Naive thymus-derived CD4-positive, alpha-beta T cell (primary cell): Measurements from ENCODE around the gene TMEM8B. TPM values are rescaled to one million over a fixed set of nuclear protein-coding genes. Genes with fewer than 3 reads are reported as not detected.
A peak's percentile ranks its signal among the peaks of the same experiment; 100 is the strongest.

Experiments
- ATAC-seq: fragments of 150-1000 bp; cut with Tn5 transposase; 2 replicates; pipeline ENCODE4 v1.10.0; 2021; ENCODE audit warnings: mild to moderate bottlenecking, moderate library complexity
- CTCF ChIA-PET: fragments of 350-600 bp; sonication (Branson Sonifier 250); formaldehyde crosslinking; loops from one replicate; lab custom pipeline; 2021; ENCODE audit warnings: antibody characterized with exemption; lab: Charles Lee
- POLR2A ChIA-PET: fragments of 350-600 bp; sonication (Branson Sonifier 250); formaldehyde crosslinking; loops from one replicate; lab custom pipeline; 2021; ENCODE audit warnings: antibody characterized with exemption, inconsistent platforms; lab: Charles Lee
- DNase-seq, 9 donors: peaks; one replicate each; pipeline versions ENCODE4 v3.0.0 to v3.0.0-alpha.2; 2020 to 2022; ENCODE audit warnings: mixed read lengths in 1 of 9
- H3K27ac ChIP-seq: one replicate; pipeline ENCODE4 v1.7.0; 2013; ENCODE audit warnings: mild to moderate bottlenecking, low read depth, low read length, moderate library complexity
- H3K27me3 ChIP-seq, 2 donors: one replicate each; pipeline ENCODE4 v1.7.0; 2013; ENCODE audit warnings: low read length in 2 of 2, mild to moderate bottlenecking in 2 of 2, moderate library complexity in 2 of 2; ENCODE audit not compliant: control insufficient read depth in 2 of 2, insufficient read depth in 2 of 2
- H3K36me3 ChIP-seq, 3 experiments: 1 replicate in 2 of 3; 2 replicates in 1 of 3; pipeline ENCODE4 v1.7.0; 2013; ENCODE audit warnings: low read length in 3 of 3, mild to moderate bottlenecking in 3 of 3, moderate library complexity in 1 of 3; ENCODE audit not compliant: insufficient read depth in 3 of 3, control insufficient read depth in 2 of 3
- H3K4me1 ChIP-seq, 2 donors: one replicate each; pipeline ENCODE4 v1.7.0; 2013; ENCODE audit warnings: low read length in 2 of 2, mild to moderate bottlenecking in 2 of 2, moderate library complexity in 1 of 2; ENCODE audit not compliant: control insufficient read depth in 2 of 2, insufficient read depth in 2 of 2
- H3K4me3 ChIP-seq: 2 replicates; pipeline ENCODE4 v1.7.0; 2013; ENCODE audit warnings: mild to moderate bottlenecking, low read length
- H3K9me3 ChIP-seq, 3 experiments: 1 replicate in 2 of 3; 2 replicates in 1 of 3; pipeline ENCODE4 v1.7.0; 2013; ENCODE audit warnings: low read length in 3 of 3; ENCODE audit not compliant: control insufficient read depth in 2 of 3
- H3K27ac Mint-ChIP-seq, 9 donors: one replicate each; pipeline ENCODE4 v1.8.0; 2020 to 2022; ENCODE audit warnings: mixed read lengths in 9 of 9, mild to moderate bottlenecking in 8 of 9, moderate library complexity in 5 of 9, inconsistent platforms in 2 of 9
- H3K27me3 Mint-ChIP-seq, 5 donors: one replicate each; pipeline ENCODE4 v1.8.0; 2021 to 2022; ENCODE audit warnings: mixed read lengths in 5 of 5, mild to moderate bottlenecking in 1 of 5
- H3K36me3 Mint-ChIP-seq, 5 donors: one replicate each; pipeline ENCODE4 v1.8.0; 2020 to 2022; ENCODE audit warnings: mixed read lengths in 5 of 5, mild to moderate bottlenecking in 3 of 5, inconsistent platforms in 1 of 5
- H3K4me1 Mint-ChIP-seq, 7 donors: one replicate each; pipeline ENCODE4 v1.8.0; 2020 to 2022; ENCODE audit warnings: mixed read lengths in 7 of 7, mild to moderate bottlenecking in 3 of 7, inconsistent platforms in 1 of 7
- H3K4me3 Mint-ChIP-seq, 10 donors: one replicate each; pipeline ENCODE4 v1.8.0; 2020 to 2022; ENCODE audit warnings: mild to moderate bottlenecking in 10 of 10, mixed read lengths in 10 of 10, moderate library complexity in 6 of 10, inconsistent platforms in 2 of 10
- H3K9me3 Mint-ChIP-seq, 11 donors: one replicate each; pipeline ENCODE4 v1.8.0; 2020 to 2022; ENCODE audit warnings: mixed read lengths in 11 of 11, mild to moderate bottlenecking in 4 of 11, inconsistent platforms in 1 of 11, moderate library complexity in 1 of 11
- intact Hi-C, 2 donors: fragments of 100-400 bp; cut with micrococcal nuclease; formaldehyde crosslinking; loops; one replicate each; pipeline ENCODE4 v1.15.1; 2023
- polyA plus RNA-seq, 2 donors: library from polyadenylated mRNA; unstranded; fragments of 300-500 nt; fragmentation: Illumina TruSeq; gene quantifications; one replicate each; pipeline ENCODE4 v1.2.3, GENCODE V29; 2021
- total RNA-seq, 6 experiments: library from RNA in 5 of 6; stranded (reverse) in 5 of 6; gene quantifications; 1 replicate in 5 of 6; 2 replicates in 1 of 6; pipeline ENCODE4 v1.2.3 and lab custom pipeline; 2021 to 2026

The TMEM8B gene
- total and polyA plus RNA-seq, 7 experiments from 2014 or later: 3.0 to 11.6 (median 10.5) TPM

GRCh38 chr9:35856206-35856605, 27.2 kb downstream of the TMEM8B start:
- ATAC-seq: no peak
- Histone ChIP-seq H3K4me3 (no peak overlapping the region), H3K9me3 (no peaks in the 10 kb centered on the region), H3K4me1 (no peaks in the 10 kb centered on the region), H3K27me3 (no peaks in the 10 kb centered on the region), H3K27ac (no peak overlapping the region), H3K36me3 (no peaks in the 10 kb centered on the region)
- ChIA-PET POLR2A (no interaction called here), CTCF (no interaction called here)
- peaks cover 0 to 8% (median 0%) of the 10 kb centered on the region in 5 donors for H3K36me3 Mint-ChIP-seq
- intact Hi-C loops: no loop called here
- DNase-seq: peak in 1 of 9 donors; percentile 10
- no peak overlapping the region for H3K27ac Mint-ChIP-seq
- no peak overlapping the region for H3K4me3 Mint-ChIP-seq
- H3K9me3 Mint-ChIP-seq: no peaks in the 10 kb centered on the region
- peaks cover 0 to 9% (median 3%) of the 10 kb centered on the region in 7 donors for H3K4me1 Mint-ChIP-seq
- H3K27me3 Mint-ChIP-seq: peaks cover 0 to 16% (median 2%) of the 10 kb centered on the region in 5 donors

- Histone ChIP-seq H3K27ac (no peak overlapping the region), H3K27me3 (no peaks in the 10 kb centered on the region), H3K36me3 (no peaks in the 10 kb centered on the region), H3K4me1 (no peaks in the 10 kb centered on the region), H3K9me3 (no peaks in the 10 kb centered on the region), H3K4me3 (no peak overlapping the region)
- Mint-ChIP-seq H3K9me3 (no peaks in the 10 kb centered on the region), H3K4me1 (peaks cover 0 to 13% (median 3%) of the 10 kb centered on the region in 7 donors), H3K27ac (no peak overlapping the region), H3K36me3 (peaks cover 0 to 8% (median 0%) of the 10 kb centered on the region in 5 donors), H3K27me3 (peaks cover 0 to 18% (median 7%) of the 10 kb centered on the region in 5 donors), H3K4me3 (no peak overlapping the region)
- ChIA-PET CTCF (interaction anchor here (1.0 kb wide), 1 partner anchor 199 kb away, joined by 3 read pairs; the partner anchor contains the start of genes CCDC107 and RMRP), POLR2A (no interaction called here)
- ATAC-seq (no peak), DNase-seq (peak in 1 of 9 donors; percentile 4)
- intact Hi-C loops: no loop called here
Observed at GRCh38 chr9:35856882-35857281, 27.9 kb downstream of the TMEM8B start.

- ChIA-PET CTCF (interaction anchor here (1.2 kb wide), 1 partner anchor 68 kb away, joined by 4 read pairs; no protein-coding TSS in a partner anchor), POLR2A (no interaction called here)
- Mint-ChIP-seq H3K27me3 (peaks cover 0 to 21% (median 13%) of the 10 kb centered on the region in 5 donors), H3K4me1 (peaks cover 0 to 13% (median 3%) of the 10 kb centered on the region in 7 donors), H3K9me3 (no peaks in the 10 kb centered on the region), H3K27ac (no peak overlapping the region), H3K36me3 (peaks cover 0 to under 1% (median 0%) of the 10 kb centered on the region in 5 donors), H3K4me3 (no peak overlapping the region)
- H3K27me3 ChIP-seq: no peaks in the 10 kb centered on the region
- no peak for ATAC-seq
- intact Hi-C loops: no loop called here
- no peak for DNase-seq
- H3K27ac ChIP-seq: no peak overlapping the region
- H3K4me3 ChIP-seq: no peak overlapping the region
- no peaks in the 10 kb centered on the region for H3K4me1 ChIP-seq
- H3K36me3 ChIP-seq: no peaks in the 10 kb centered on the region
- no peaks in the 10 kb centered on the region for H3K9me3 ChIP-seq
Observed at GRCh38 chr9:35858458-35858857, 29.4 kb downstream of the TMEM8B start.

- ATAC-seq (peak; percentile 76), DNase-seq (peak in 1 of 9 donors; percentile 17)
- H3K4me1 ChIP-seq: no peaks in the 10 kb centered on the region
- H3K27me3 ChIP-seq: no peaks in the 10 kb centered on the region
- H3K4me3 Mint-ChIP-seq: no peak overlapping the region
- H3K27me3 Mint-ChIP-seq: peaks cover 0 to 21% (median 17%) of the 10 kb centered on the region in 5 donors
- H3K36me3 Mint-ChIP-seq: no peaks in the 10 kb centered on the region
- no peak overlapping the region for H3K27ac ChIP-seq
- no peaks in the 10 kb centered on the region for H3K36me3 ChIP-seq
- POLR2A ChIA-PET: no interaction called here
- H3K27ac Mint-ChIP-seq: peak overlapping the region in 1 of 9 donors; percentile 39
- peaks cover 0 to 13% (median 3%) of the 10 kb centered on the region in 7 donors for H3K4me1 Mint-ChIP-seq
- no peaks in the 10 kb centered on the region for H3K9me3 ChIP-seq
- H3K9me3 Mint-ChIP-seq: no peaks in the 10 kb centered on the region
- intact Hi-C loops: no loop called here
- no peak overlapping the region for H3K4me3 ChIP-seq
- CTCF ChIA-PET: interaction anchor here (1.2 kb wide), 1 partner anchor 69 kb away, joined by 4 read pairs; no protein-coding TSS in a partner anchor
Observed at GRCh38 chr9:35859310-35859989, 30.4 kb downstream of the TMEM8B start.

GRCh38 chr9:35859990-35860339, 30.9 kb downstream of the TMEM8B start:
- H3K9me3 Mint-ChIP-seq: no peaks in the 10 kb centered on the region
- peaks cover 0 to 21% (median 17%) of the 10 kb centered on the region in 5 donors for H3K27me3 Mint-ChIP-seq
- H3K27ac ChIP-seq: no peak overlapping the region
- intact Hi-C loops: no loop called here
- H3K4me3 ChIP-seq: no peak overlapping the region
- H3K27ac Mint-ChIP-seq: no peak overlapping the region
- no peaks in the 10 kb centered on the region for H3K27me3 ChIP-seq
- CTCF ChIA-PET: no interaction called here
- H3K9me3 ChIP-seq: no peaks in the 10 kb centered on the region
- no peaks in the 10 kb centered on the region for H3K36me3 Mint-ChIP-seq
- H3K36me3 ChIP-seq: no peaks in the 10 kb centered on the region
- peaks cover 0 to 13% (median 3%) of the 10 kb centered on the region in 7 donors for H3K4me1 Mint-ChIP-seq
- DNase-seq: no peak
- no peak for ATAC-seq
- H3K4me1 ChIP-seq: no peaks in the 10 kb centered on the region
- POLR2A ChIA-PET: no interaction called here
- no peak overlapping the region for H3K4me3 Mint-ChIP-seq

GRCh38 chr9:35861161-35861897, 32.3 kb downstream of the TMEM8B start:
- no peak overlapping the region for H3K4me3 ChIP-seq
- no peaks in the 10 kb centered on the region for H3K4me1 ChIP-seq
- H3K36me3 ChIP-seq: no peaks in the 10 kb centered on the region
- CTCF ChIA-PET: interaction anchor here (0.6 kb wide), 2 partner anchors 73 to 104 kb away, joined by 3 to 4 read pairs; no protein-coding TSS in a partner anchor
- Mint-ChIP-seq H3K36me3 (no peaks in the 10 kb centered on the region), H3K4me1 (peaks cover 0 to 13% (median 3%) of the 10 kb centered on the region in 7 donors), H3K9me3 (no peaks in the 10 kb centered on the region), H3K27ac (no peak overlapping the region), H3K4me3 (no peak overlapping the region), H3K27me3 (peaks cover 0 to 28% (median 19%) of the 10 kb centered on the region in 5 donors)
- intact Hi-C loops: no loop called here
- ATAC-seq (no peak), DNase-seq (no peak)
- POLR2A ChIA-PET: no interaction called here
- no peaks in the 10 kb centered on the region for H3K27me3 ChIP-seq
- H3K9me3 ChIP-seq: no peaks in the 10 kb centered on the region
- no peak overlapping the region for H3K27ac ChIP-seq
